ENCODE measurements around the gene HOOK2. TPM values are rescaled to one million over a fixed set of nuclear protein-coding genes. Genes with fewer than 3 reads are reported as not detected.
A peak's percentile ranks its signal among the peaks of the same experiment; 100 is the strongest.

Gene HOOK2
- total and polyA plus RNA-seq, 2 of the 13 experiments (the other 11 are each of a cell fraction or from before 2014, with no cell fraction given), result 9.2 to 12.9 TPM

- no peak for TF ChIP-seq FOXJ3 (CRISPR knock-in tag; IDR thresholded peaks at IDR 0.05; ENCODE audit: borderline replicate concordance)
- no peak for TF ChIP-seq ZNF878 (CRISPR knock-in tag; IDR thresholded peaks at IDR 0.05)
- TF ChIP-seq GABPA (IDR thresholded peaks at IDR 0.05; ENCODE audit: low read depth, low read length), result peak; percentile 57
- peak; percentile 93 for TF ChIP-seq GABPA (CRISPR knock-in tag; IDR thresholded peaks at IDR 0.05; ENCODE audit: low read depth)
- TF ChIP-seq, protein P1, sequence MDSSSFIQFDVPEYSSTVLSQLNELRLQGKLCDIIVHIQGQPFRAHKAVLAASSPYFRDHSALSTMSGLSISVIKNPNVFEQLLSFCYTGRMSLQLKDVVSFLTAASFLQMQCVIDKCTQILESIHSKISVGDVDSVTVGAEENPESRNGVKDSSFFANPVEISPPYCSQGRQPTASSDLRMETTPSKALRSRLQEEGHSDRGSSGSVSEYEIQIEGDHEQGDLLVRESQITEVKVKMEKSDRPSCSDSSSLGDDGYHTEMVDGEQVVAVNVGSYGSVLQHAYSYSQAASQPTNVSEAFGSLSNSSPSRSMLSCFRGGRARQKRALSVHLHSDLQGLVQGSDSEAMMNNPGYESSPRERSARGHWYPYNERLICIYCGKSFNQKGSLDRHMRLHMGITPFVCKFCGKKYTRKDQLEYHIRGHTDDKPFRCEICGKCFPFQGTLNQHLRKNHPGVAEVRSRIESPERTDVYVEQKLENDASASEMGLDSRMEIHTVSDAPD (CRISPR knock-in tag; IDR thresholded peaks at IDR 0.05), result no peak
- TF ChIP-seq ARNT (IDR thresholded peaks at IDR 0.05), result no peak
- TF ChIP-seq NCOA1 (CRISPR knock-in tag; IDR thresholded peaks at IDR 0.05), result no peak
- TF ChIP-seq ZNF891 (CRISPR knock-in tag; IDR thresholded peaks at IDR 0.05), result no peak
- 0 out of 2 replicates have a peak, but pooled peaks have one; percentile 10 for TF ChIP-seq RARA (CRISPR knock-in tag; IDR thresholded peaks at IDR 0.05)
- no peak for TF ChIP-seq ATM (IDR thresholded peaks at IDR 0.05; ENCODE audit: borderline replicate concordance)
- TF ChIP-seq CERS6 (CRISPR knock-in tag; IDR thresholded peaks at IDR 0.05), result no peak
- no peak for TF ChIP-seq ZSCAN9 (CRISPR knock-in tag; IDR thresholded peaks at IDR 0.05; ENCODE audit: borderline replicate concordance)
- TF ChIP-seq BRCA1 (CRISPR knock-in tag; IDR thresholded peaks at IDR 0.05), result no peak
- TF ChIP-seq, protein P2, sequence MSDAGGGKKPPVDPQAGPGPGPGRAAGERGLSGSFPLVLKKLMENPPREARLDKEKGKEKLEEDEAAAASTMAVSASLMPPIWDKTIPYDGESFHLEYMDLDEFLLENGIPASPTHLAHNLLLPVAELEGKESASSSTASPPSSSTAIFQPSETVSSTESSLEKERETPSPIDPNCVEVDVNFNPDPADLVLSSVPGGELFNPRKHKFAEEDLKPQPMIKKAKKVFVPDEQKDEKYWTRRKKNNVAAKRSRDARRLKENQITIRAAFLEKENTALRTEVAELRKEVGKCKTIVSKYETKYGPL (CRISPR knock-in tag; IDR thresholded peaks at IDR 0.05), result no peak
- no peak for TF ChIP-seq ZNF691 (CRISPR knock-in tag; IDR thresholded peaks at IDR 0.05; ENCODE audit: borderline replicate concordance, low read depth)
- peak; percentile 56; the same call in 1 of the 2 replicates for TF ChIP-seq ZFP36L1 (CRISPR knock-in tag; IDR thresholded peaks at IDR 0.05)
- no peak for TF ChIP-seq ZNF10 (CRISPR knock-in tag; IDR thresholded peaks at IDR 0.05; ENCODE audit: borderline replicate concordance, low read depth)
- TF ChIP-seq MTA3 (CRISPR knock-in tag; IDR thresholded peaks at IDR 0.05), result no peak
- TF ChIP-seq, protein P3, sequence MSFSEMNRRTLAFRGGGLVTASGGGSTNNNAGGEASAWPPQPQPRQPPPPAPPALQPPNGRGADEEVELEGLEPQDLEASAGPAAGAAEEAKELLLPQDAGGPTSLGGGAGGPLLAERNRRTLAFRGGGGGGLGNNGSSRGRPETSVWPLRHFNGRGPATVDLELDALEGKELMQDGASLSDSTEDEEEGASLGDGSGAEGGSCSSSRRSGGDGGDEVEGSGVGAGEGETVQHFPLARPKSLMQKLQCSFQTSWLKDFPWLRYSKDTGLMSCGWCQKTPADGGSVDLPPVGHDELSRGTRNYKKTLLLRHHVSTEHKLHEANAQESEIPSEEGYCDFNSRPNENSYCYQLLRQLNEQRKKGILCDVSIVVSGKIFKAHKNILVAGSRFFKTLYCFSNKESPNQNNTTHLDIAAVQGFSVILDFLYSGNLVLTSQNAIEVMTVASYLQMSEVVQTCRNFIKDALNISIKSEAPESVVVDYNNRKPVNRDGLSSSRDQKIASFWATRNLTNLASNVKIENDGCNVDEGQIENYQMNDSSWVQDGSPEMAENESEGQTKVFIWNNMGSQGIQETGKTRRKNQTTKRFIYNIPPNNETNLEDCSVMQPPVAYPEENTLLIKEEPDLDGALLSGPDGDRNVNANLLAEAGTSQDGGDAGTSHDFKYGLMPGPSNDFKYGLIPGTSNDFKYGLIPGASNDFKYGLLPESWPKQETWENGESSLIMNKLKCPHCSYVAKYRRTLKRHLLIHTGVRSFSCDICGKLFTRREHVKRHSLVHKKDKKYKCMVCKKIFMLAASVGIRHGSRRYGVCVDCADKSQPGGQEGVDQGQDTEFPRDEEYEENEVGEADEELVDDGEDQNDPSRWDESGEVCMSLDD (CRISPR knock-in tag; IDR thresholded peaks at IDR 0.05; ENCODE audit: borderline replicate concordance), result no peak
Measured at GRCh38 chr19:12722566-12723380, 52.6 kb downstream of the HOOK2 start (continued).

Data from HepG2 (cell line).